Measurements from ENCODE around the gene RIN1. TPM values are rescaled to one million over a fixed set of nuclear protein-coding genes. Genes with fewer than 3 reads are reported as not detected.

RIN1 gene
- total RNA-seq, 1 experiment from 2014 or later, result 5.4 TPM

DNA sequence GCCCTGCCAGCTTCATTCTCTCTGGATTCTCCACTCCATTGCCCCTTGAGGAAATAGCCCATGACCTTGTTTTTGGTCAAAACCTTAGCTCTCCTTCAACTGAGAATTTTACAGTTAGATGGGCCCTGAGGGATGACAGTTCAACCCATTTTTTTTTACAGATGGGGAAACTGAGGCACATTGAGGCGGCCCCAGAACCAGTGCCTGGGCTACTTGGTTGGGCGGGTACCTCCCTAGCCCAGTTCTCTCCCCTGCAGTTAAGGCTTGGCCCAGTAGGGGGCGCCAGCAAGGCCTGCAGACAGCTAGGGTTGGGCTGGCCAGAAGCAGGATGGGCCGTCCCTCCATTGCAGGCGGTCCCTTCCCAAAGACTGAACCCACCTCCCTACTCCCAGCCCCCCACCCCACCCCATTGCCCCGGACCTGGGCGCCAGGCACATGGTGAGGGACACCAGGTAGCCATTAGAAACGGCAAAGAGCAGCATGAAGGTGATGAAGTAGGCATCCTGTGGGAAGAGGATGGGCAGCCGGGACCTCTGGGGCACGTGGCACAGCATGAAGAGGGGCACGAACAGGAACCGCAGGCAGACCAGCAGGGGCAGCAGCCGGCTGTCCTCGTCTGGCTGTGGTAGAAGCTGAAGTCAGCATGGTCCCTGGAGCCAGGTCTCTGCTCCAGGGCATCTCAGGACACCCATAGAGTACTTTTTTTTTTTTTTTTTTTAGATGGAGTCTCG is 27.7 kb upstream of the RIN1 start:
- Histone ChIP-seq H4K8ac (replicated peaks; ENCODE audit: insufficient read length, low read depth, low read length) (no peak overlapping the region), H2BK120ac (ENCODE audit: low read depth, low read length, poor library complexity, severe bottlenecking) (no peak overlapping the region), H3K56ac (ENCODE audit: insufficient read length, low read depth, low read length) (no peak overlapping the region), H3K23me2 (ENCODE audit: insufficient read length, low read depth, low read length, poor library complexity, severe bottlenecking) (no peaks in the 10 kb centered on the region), H4K91ac (ENCODE audit: insufficient read length, low read depth, low read length) (no peak overlapping the region), H3K79me2 (ENCODE audit: insufficient read depth, low read length) (no peaks in the 10 kb centered on the region), H3K79me1 (ENCODE audit: insufficient read depth, low read depth, low read length, poor library complexity, severe bottlenecking) (no peaks in the 10 kb centered on the region), H3K18ac (ENCODE audit: insufficient read length, low read depth, low read length) (no peak overlapping the region), H3K9ac (ENCODE audit: extremely low read depth, insufficient read length, low read length) (no peak overlapping the region), H4K5ac (ENCODE audit: insufficient read length, low read depth, low read length) (no peak overlapping the region), H3K4me1 (ENCODE audit: insufficient read depth, low read length) (peaks cover 4% of the 10 kb centered on the region; the same call in 1 of the 2 replicates), H2BK12ac (ENCODE audit: insufficient read length, low read depth, low read length) (no peak overlapping the region), H3T11ph (ENCODE audit: low read length) (no peak overlapping the region), H2AFZ (ENCODE audit: low read length) (no peak overlapping the region), H3K9me3 (ENCODE audit: control insufficient read depth, low read depth, low read length) (no peaks in the 10 kb centered on the region), H3K4ac (ENCODE audit: low read depth, low read length) (no peak overlapping the region), H3K27me3 (ENCODE audit: insufficient read depth, low read length) (no peaks in the 10 kb centered on the region), H3K23ac (ENCODE audit: insufficient read length, low read depth, low read length) (no peak overlapping the region), H2AK5ac (ENCODE audit: insufficient read length, low read length) (no peak overlapping the region), H2BK5ac (ENCODE audit: insufficient read length, low read length) (no peak overlapping the region), H4K20me1 (ENCODE audit: control insufficient read depth, insufficient read depth, insufficient read length) (no peaks in the 10 kb centered on the region), H2BK20ac (ENCODE audit: low read depth, low read length, poor library complexity, severe bottlenecking) (no peak overlapping the region), H3K27ac (ENCODE audit: insufficient read length, low read depth, low read length) (no peak overlapping the region), H3K14ac (ENCODE audit: insufficient read depth, low read length) (no peak overlapping the region), H3K4me2 (ENCODE audit: insufficient read depth, insufficient read length, low read length) (no peak overlapping the region), H2BK15ac (ENCODE audit: low read depth, low read length) (no peak overlapping the region)
- Mint-ChIP-seq H3K9me3 (no peaks in the 10 kb centered on the region), H3K27ac (no peak overlapping the region), H3K36me3 (ENCODE audit: insufficient read depth in 1 of 3, low read depth in 3 of 3) (peaks cover 35 to 74% (median 60%) of the 10 kb centered on the region in 3 experiments; a peak in 6 of 7 replicates), H3K27me3 (ENCODE audit: low read depth) (no peaks in the 10 kb centered on the region; the same call in 1 of the 2 replicates), H3K4me1 (peaks cover 7 to 10% of the 10 kb centered on the region in 2 experiments), H3K4me3 (no peak overlapping the region)
- no CpG with 5 or more reads among the region's 15 CpGs for WGBS (ENCODE audit: extremely low coverage, insufficient read length, low lambda C conversion rate)
- peak; percentile 96 for TF ChIP-seq CTCF (conservative IDR thresholded peaks at IDR 0.05)
- DNase-seq, result peak; percentile 94

All from H9 (cell line).